ENCODE results near the gene MMP28. TPM values are rescaled to one million over a fixed set of nuclear protein-coding genes. Genes with fewer than 3 reads are reported as not detected.

Gene MMP28
- total RNA-seq, 1 experiment from 2014 or later = 2.4 TPM

- DNase-seq (no peak), ATAC-seq (no peak)
- no peaks in the 10 kb centered on the region for H3F3A ChIP-seq (ENCODE audit: low read length, unreplicated experiment)
- H3K27ac ChIP-seq (ENCODE audit: low read length) = no peak overlapping the region
- TF ChIP-seq EZH2phosphoT487 (IDR thresholded peaks at IDR 0.05; ENCODE audit: borderline replicate concordance, low read length) (no peak), EZH2 (IDR thresholded peaks at IDR 0.05; ENCODE audit: low read length, unreplicated experiment) (no peak), CTCF (conservative IDR thresholded peaks at IDR 0.05; ENCODE audit: low read depth, low read length) (no peak)
- no peak overlapping the region for H3K9ac ChIP-seq (ENCODE audit: low read length)
- no TSS peak for BruUV-seq (replicated peaks)
- no peak overlapping the region for H3K4me3 ChIP-seq (ENCODE audit: low read length)
- no peaks in the 10 kb centered on the region for H3K79me2 ChIP-seq (ENCODE audit: low read length)
- ChIA-PET CTCF (no interaction called here), POLR2A (ENCODE audit: unreplicated experiment) (no interaction called here)
- no peak overlapping the region for H3K4me2 ChIP-seq (ENCODE audit: low read length)
- H3K9me3 ChIP-seq (ENCODE audit: low read length) = no peaks in the 10 kb centered on the region
- intact Hi-C loops (cut with micrococcal nuclease) = no loop called here
- H4K20me1 ChIP-seq (ENCODE audit: low read length) = no peaks in the 10 kb centered on the region
- no peaks in the 10 kb centered on the region for H3K4me1 ChIP-seq (ENCODE audit: insufficient read depth, low read length)
- no peaks in the 10 kb centered on the region for H3K9me2 ChIP-seq (replicated peaks; ENCODE audit: low read length)
- no peak overlapping the region for H2AFZ ChIP-seq (ENCODE audit: low read length)
- H3K36me3 ChIP-seq (ENCODE audit: low read depth, low read length) = peaks cover 35% of the 10 kb centered on the region
- no peaks in the 10 kb centered on the region for H3K27me3 ChIP-seq (ENCODE audit: low read length)
Observed at GRCh38 chr17:35843698-35844097, 48.3 kb upstream of the MMP28 start.

- no peaks in the 10 kb centered on the region for H3K79me2 ChIP-seq (ENCODE audit: low read length)
- no peaks in the 10 kb centered on the region for H3K9me3 ChIP-seq (ENCODE audit: low read length)
- H3K9ac ChIP-seq (ENCODE audit: low read length) = no peak overlapping the region
- no peak for ATAC-seq
- no peak overlapping the region for H3K4me3 ChIP-seq (ENCODE audit: low read length)
- no peaks in the 10 kb centered on the region for H3K9me2 ChIP-seq (replicated peaks; ENCODE audit: low read length)
- no peaks in the 10 kb centered on the region for H4K20me1 ChIP-seq (ENCODE audit: low read length)
- no peaks in the 10 kb centered on the region for H3F3A ChIP-seq (ENCODE audit: low read length, unreplicated experiment)
- intact Hi-C loops (cut with micrococcal nuclease) = no loop called here
- POLR2A ChIA-PET (ENCODE audit: unreplicated experiment) = no interaction called here
- no peak overlapping the region for H3K27ac ChIP-seq (ENCODE audit: low read length)
- no peak overlapping the region for H3K4me2 ChIP-seq (ENCODE audit: low read length)
- BruUV-seq (replicated peaks) = no TSS peak
- no peak for DNase-seq
- H3K4me1 ChIP-seq (ENCODE audit: insufficient read depth, low read length) = no peaks in the 10 kb centered on the region
- no peaks in the 10 kb centered on the region for H3K27me3 ChIP-seq (ENCODE audit: low read length)
- peaks cover 31% of the 10 kb centered on the region for H3K36me3 ChIP-seq (ENCODE audit: low read depth, low read length)
- CTCF ChIA-PET = no interaction called here
- no peak overlapping the region for H2AFZ ChIP-seq (ENCODE audit: low read length)
- TF ChIP-seq EZH2phosphoT487 (IDR thresholded peaks at IDR 0.05; ENCODE audit: borderline replicate concordance, low read length) = no peak
- TF ChIP-seq CTCF (conservative IDR thresholded peaks at IDR 0.05; ENCODE audit: low read depth, low read length) = no peak
- no peak for TF ChIP-seq EZH2 (IDR thresholded peaks at IDR 0.05; ENCODE audit: low read length, unreplicated experiment)
Observed at GRCh38 chr17:35842239-35842638, 46.8 kb upstream of the MMP28 start.

GRCh38 chr17:35841505-35841904 is 46.1 kb upstream of the MMP28 start:
- H3K9me2 ChIP-seq (replicated peaks; ENCODE audit: low read length) = no peaks in the 10 kb centered on the region
- no peak overlapping the region for H3K4me3 ChIP-seq (ENCODE audit: low read length)
- no peak overlapping the region for H3K4me2 ChIP-seq (ENCODE audit: low read length)
- H3K27me3 ChIP-seq (ENCODE audit: low read length) = no peaks in the 10 kb centered on the region
- H3K27ac ChIP-seq (ENCODE audit: low read length) = no peak overlapping the region
- DNase-seq (no peak), ATAC-seq (no peak)
- H3K79me2 ChIP-seq (ENCODE audit: low read length) = no peaks in the 10 kb centered on the region
- peaks cover 30% of the 10 kb centered on the region for H3K36me3 ChIP-seq (ENCODE audit: low read depth, low read length)
- no peaks in the 10 kb centered on the region for H3K4me1 ChIP-seq (ENCODE audit: insufficient read depth, low read length)
- ChIA-PET POLR2A (ENCODE audit: unreplicated experiment) (no interaction called here), CTCF (no interaction called here)
- H4K20me1 ChIP-seq (ENCODE audit: low read length) = no peaks in the 10 kb centered on the region
- H3K9me3 ChIP-seq (ENCODE audit: low read length) = no peaks in the 10 kb centered on the region
- no peaks in the 10 kb centered on the region for H3F3A ChIP-seq (ENCODE audit: low read length, unreplicated experiment)
- intact Hi-C loops (cut with micrococcal nuclease) = no loop called here
- H2AFZ ChIP-seq (ENCODE audit: low read length) = no peak overlapping the region
- BruUV-seq (replicated peaks) = no TSS peak
- H3K9ac ChIP-seq (ENCODE audit: low read length) = no peak overlapping the region
- TF ChIP-seq EZH2 (IDR thresholded peaks at IDR 0.05; ENCODE audit: low read length, unreplicated experiment) (no peak), EZH2phosphoT487 (IDR thresholded peaks at IDR 0.05; ENCODE audit: borderline replicate concordance, low read length) (no peak), CTCF (conservative IDR thresholded peaks at IDR 0.05; ENCODE audit: low read depth, low read length) (no peak)

Measured in PC-3 (cell line).